Uterus (tissue), 2 donors: ENCODE measurements around the gene FKBP5.

Source experiments
- CTCF ChIP-seq, 4 experiments: fragments of 200-600 bp in 2 of 4; fragments of 450-650 bp in 2 of 4; sonication (generic) in 2 of 4; IDR thresholded peaks; one replicate each; pipeline ENCODE4 v1.5.1; 2016 to 2019; ENCODE audit warnings: antibody characterized with exemption in 4 of 4, mild to moderate bottlenecking in 2 of 4, moderate library complexity in 1 of 4
- POLR2A ChIP-seq, 2 donors: fragments of 450-650 bp; IDR thresholded peaks; one replicate each; pipeline ENCODE4 v1.6.1; 2016; ENCODE audit warnings: antibody characterized with exemption in 2 of 2, mild to moderate bottlenecking in 1 of 2, moderate library complexity in 1 of 2

GRCh38 chr6:35562060-35562459 is 126.7 kb downstream of the FKBP5 start:
- no peak for TF ChIP-seq CTCF (IDR thresholded peaks at IDR 0.05)
- TF ChIP-seq POLR2A (IDR thresholded peaks at IDR 0.05) = no peak
